HUDEP-2 (cell line): ENCODE results near the gene SLC2A4.

Experiments used
- DNase-seq, 76 experiments: peaks; one replicate each; lab custom pipeline; 2025; ENCODE audit not compliant: unreplicated experiment in 76 of 76; lab: John Stamatoyannopoulos, UW

The SLC2A4 gene

DNA sequence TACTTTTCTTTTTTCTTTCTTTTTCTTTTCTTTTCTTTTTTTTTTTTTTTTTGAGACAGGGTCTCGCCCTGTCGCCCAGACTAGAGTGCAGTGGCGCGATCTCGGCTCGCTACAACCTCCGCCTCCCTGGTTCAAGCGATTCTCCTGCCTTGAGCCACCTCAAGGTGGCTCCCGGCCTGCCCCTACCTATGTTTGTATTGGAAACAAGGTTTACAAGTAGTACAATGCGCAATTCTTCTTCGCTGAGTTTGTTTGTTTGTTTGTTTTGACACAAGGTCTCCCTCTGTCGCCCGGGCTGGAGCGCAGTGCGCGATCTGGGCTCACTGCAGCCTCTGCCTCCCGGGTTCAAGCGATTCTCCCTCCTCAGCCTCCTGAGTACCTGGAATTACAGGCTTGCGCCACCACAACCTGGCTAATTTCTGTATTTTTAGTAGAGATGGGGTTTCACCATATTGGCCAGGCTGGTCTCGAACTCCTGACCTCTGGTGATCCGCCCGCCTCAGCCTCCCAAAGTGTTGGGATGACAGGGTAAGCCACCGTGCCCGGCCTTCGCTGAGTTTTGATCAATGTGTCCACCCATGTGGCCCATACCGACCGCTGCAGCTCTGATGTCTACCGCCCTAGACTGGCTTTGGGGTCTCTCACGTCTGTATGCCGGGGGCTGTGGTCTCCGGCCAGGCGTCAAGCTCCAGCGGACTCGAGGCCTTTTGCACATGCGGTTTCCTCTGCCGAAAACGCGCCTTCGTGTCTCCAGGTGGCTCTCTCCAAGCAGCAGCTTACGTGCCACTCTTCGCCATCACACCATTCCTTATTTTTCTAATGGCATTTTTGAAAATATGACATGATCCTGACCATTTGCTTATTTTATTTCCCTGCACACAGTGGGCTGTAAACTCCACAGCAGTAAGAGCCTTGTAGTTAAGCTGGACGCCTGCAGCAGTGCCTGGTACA lies 14.0 kb downstream of the SLC2A4 start:
- DNase-seq: peak in 12 of 76 experiments; percentile 6 to 51 (median 32)

DNA sequence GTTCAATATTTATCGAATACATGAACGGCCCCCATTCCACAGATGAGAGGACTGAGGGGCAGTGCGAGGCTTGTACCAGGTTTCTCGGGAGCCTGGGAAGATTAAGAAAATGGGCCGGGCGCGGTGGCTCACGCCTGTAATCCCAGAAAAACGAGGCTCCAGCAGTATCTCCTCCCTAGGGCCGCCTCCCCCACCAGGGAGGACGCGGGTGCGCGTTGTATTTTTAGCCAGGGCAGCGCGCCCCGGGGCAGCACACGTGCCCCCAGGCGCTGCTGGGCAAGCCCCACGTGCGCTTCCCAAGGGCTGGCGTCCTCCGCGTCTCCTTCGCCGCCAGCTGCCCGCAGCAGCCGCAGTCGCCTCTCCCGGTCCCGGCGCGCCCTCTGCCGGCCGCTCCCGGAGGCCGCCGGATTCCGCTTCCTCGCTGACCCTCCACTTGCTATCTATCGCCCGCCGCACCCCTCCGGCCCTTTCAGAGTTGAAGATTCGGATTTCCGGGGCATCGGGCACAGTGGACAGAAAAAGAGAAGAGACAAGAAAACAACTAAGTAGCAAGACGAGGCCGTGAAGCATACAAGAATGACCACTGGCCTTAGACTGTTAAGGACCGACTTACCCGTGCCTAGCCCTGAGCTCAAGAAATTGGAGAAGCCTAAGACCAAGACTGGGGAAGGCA lies 14.8 kb downstream of the SLC2A4 start:
- peak in 64 of 76 experiments; percentile 40 to 90 (median 72) for DNase-seq

DNA sequence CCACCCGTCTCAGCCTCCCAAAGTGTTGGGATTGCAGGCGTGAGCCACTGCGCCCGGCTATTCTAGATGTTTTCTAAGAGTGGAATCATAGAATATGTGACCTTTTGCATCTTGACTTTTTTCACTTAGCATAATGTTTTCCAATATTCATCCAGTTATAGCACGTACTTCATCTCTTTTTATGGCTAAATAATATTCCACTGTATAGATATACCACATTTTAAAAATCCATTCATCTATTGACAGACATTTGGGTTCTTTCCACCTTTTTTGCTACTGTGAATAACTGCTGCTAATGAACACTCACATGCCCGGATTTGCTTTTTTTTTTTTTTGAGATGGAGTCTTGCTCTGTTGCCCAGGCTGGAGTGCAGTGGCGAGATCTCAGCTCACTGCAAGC lies 22.7 kb downstream of the SLC2A4 start:
- no peak for DNase-seq

DNA sequence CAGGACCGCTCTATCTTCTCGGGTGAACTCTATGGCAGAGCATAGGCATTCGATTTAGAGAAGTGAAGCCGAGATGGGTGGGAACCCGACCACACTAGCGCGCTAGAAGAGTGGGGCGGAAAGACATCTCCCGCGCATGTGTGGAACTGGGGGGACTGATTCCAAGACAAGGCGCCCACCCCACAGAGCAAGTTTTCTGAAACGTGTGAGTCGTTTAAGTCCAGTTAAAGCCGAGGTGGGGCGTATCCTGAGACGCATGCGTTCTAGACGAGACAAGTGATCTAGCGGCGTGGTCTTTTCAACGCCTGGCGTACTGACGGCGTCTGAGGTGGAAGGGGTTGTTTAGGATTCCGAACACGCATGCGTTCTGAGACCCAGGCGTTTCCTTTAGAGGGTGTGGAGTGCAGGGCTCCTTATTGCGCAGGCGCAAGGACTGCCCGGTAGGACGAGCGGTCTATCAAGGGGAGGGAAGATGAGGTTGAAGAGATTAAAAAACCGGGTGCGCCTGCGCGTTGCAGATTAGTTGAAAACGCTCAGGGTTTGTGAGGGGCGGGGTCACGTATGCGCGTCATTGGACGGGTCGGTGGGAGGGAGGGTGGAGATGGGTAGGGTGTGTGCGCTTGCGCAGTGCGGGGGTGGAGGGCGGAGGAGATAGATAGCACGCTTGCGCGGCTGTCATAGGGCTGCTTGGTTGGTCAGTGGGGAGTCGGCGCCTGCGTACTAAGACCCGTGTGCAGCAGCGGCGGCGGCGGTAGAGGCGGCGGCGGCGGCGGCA lies 25.6 kb downstream of the SLC2A4 start, which contains the start of gene EIF5A:
EIF5A (plus strand) TSS at position 718 of the 775 bp plus-strand sequence. CDS start 2,008 bp downstream, outside the sequence.
- DNase-seq: peak; percentile 33 to 100 (median 99)

DNA sequence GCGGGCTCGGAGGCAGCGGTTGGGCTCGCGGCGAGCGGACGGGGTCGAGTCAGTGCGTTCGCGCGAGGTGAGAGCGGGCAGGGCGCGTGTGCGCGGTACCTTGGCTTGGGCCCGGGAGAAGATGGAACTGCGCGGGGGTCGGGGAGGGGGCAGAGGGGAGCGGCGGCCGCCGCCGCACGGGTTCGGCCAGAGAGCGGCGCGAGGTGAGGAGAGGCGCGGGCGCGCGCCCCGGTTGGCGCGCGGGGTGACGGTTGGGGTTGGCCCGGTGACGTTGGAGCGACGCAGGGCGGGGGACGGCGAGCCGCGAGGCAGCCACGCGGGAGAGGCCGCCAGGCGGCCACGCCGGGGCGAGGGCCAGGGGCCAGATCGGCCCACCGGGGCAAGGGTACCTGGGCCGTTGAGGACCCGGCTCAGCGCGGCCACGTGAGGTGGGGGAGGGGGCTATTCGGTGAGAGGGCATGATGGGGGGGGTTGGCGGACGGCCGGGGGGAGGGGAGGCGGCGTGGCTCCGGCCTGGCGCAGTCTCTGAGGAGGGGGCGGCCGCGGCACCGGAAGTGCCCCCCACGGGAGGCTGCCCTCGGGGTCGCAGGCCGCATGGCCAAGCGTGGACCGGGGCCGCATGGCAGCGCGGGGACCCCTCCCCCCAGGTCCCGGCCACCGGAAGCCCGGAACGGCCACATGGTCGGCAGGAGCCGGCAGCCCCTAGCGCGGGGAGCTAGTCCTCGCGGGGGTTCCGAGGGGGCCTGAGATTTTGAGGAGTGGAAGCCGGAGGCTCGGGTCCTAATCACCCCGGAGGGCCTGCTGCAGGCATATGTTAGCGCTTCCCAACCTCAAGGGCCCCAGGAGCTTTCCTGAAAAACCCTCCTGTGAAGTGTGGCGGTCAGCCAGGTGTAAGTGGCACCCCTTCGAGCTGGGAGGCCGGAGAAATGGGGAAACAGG lies 26.4 kb downstream of the SLC2A4 start:
- peak in 35 of 76 experiments; percentile 7 to 62 (median 34) for DNase-seq

DNA sequence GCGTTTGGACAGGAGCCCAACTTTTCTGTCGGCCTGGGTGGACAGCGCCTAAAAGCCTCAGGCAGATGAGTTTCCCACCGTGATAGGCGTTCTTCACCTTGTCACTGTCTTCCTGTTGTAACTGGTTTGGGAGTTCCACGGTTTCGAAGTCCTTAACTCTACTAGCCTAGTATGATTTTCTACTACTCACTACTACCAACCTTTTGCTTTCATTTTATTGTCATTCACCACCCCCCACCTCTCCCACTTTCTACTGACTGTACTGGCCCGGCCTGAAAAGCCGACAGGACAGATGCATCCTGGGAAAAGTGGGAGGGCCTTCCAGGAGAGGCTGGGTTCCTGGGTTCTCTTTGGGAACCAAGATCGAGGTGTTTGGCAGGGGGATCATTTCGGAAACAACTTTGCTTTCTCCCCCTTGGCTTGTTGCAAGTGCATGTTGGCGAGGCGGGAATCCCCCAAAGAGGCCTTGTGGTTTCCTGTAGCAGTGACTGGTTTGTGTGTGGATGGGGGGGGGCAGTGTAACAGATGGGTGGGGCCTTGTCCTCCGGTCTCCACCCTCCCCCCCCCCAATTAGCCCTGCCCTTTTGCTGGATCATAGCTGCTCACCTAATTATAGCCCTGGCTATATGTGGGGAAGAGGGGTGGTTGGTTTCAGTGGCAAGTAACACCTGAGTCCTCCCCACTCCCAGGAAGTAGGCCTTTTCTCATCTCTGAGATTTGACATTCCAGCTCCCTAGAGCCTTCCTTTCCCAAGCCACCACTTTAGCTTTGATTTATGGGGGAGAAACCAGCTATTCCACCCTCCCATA lies 27.3 kb downstream of the SLC2A4 start:
- DNase-seq: peak in 65 of 76 experiments; percentile 32 to 86 (median 69)

DNA sequence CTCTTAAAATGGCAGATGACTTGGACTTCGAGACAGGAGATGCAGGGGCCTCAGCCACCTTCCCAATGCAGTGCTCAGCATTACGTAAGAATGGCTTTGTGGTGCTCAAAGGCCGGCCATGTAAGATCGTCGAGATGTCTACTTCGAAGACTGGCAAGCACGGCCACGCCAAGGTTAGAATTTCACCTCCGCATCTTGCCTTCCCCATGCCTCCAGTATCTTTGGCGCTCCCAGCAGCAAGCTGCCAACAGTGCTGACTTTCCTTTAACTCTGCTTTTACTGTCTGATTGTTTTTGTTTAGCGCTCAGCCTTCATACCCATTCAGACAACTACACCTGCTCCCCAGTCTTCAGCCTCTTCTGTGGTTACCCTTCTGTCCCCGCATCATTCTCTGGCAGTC lies 28.1 kb downstream of the SLC2A4 start:
- no peak for DNase-seq

DNA sequence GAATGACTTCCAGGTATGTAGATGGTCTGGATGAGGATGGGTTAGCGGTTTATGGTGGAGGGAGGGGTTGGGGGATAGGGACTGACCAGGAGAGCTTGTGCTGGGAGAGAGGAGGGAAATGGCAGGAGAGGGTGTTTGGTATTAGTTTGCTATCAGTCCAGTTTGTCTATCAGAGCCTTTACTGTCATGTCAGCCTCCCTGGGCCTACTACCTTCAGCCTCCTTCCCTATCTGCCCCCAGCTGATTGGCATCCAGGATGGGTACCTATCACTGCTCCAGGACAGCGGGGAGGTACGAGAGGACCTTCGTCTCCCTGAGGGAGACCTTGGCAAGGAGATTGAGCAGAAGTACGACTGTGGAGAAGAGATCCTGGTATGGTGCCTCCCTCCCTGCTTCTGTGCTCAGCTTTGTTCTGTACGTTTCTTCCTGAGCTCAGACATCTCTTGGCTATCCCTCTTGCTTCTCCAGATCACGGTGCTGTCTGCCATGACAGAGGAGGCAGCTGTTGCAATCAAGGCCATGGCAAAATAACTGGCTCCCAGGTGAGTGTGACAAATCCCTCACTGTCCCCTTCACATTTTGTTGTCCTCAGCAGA lies 29.7 kb downstream of the SLC2A4 start:
- DNase-seq: no peak

DNA sequence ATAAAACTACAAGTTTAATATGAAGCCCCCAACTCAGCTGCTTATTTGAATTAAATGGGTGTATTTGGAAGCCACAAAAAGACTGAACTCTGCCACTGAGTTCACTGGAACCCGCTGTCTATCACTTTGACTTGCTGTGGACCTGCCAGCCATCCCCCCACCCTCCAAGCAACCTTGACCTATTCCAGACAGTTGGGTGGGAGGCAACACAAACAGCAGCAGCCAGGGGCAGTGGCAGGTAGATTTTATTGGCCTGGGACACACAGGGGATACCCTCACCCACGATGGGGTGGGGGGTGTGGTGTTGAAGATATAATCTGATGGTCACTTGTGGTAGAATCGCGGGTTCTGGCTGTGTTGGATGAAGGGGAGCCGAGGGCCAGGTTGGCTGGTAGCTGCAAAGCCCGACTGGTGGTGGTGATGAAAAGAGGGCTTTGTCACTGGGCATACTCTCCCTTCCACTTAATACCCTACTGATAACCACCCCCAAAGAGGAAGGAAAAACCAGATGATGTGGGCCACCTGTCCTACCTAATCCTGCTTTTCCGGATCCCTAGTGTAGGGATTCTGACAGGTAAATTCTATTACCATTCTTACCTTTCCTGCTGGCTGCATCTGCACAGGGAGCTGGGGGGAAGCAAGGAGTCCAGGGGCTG lies 31.0 kb downstream of the SLC2A4 start:
- peak in 1 of 76 experiments; percentile 27 for DNase-seq

DNA sequence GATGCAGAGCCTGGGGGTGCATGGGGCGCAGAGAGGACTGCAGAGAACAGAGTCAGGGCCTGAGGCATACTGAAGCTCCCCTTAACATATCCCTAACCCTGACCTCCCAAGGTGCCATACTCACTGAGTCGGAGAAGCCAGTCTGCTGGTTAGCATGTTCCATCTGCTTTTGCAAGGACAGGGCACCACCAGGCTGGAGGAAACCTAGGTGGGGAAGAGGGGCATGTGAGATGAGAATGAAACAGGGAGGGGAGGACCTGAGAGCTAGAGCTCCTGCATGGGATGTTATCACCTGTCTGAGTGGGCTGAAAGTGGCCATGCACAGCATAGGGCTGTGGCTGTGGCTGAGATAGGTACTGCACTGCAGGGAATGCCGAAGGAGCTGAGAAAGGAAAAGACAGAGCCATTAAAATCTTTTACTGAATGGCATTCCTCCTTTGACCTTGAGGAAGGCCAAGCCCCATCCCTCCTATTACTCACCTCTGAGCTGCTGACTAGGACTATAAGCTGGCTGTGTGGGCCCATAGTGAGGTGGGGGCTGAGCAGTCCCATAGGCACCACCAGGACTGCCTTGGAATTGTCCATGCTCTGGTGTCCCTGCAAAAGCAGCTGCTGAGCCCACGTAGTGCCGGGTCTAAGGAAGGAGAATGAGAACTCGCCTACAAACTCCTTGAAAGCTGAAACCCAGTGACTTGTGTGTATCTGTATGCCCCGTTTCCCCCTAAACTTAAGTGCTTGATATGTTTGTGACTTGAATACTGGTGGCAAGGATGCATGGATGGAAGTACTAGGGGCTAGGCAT lies 31.8 kb downstream of the SLC2A4 start:
- peak in 13 of 76 experiments; percentile 8 to 36 (median 20) for DNase-seq

DNA sequence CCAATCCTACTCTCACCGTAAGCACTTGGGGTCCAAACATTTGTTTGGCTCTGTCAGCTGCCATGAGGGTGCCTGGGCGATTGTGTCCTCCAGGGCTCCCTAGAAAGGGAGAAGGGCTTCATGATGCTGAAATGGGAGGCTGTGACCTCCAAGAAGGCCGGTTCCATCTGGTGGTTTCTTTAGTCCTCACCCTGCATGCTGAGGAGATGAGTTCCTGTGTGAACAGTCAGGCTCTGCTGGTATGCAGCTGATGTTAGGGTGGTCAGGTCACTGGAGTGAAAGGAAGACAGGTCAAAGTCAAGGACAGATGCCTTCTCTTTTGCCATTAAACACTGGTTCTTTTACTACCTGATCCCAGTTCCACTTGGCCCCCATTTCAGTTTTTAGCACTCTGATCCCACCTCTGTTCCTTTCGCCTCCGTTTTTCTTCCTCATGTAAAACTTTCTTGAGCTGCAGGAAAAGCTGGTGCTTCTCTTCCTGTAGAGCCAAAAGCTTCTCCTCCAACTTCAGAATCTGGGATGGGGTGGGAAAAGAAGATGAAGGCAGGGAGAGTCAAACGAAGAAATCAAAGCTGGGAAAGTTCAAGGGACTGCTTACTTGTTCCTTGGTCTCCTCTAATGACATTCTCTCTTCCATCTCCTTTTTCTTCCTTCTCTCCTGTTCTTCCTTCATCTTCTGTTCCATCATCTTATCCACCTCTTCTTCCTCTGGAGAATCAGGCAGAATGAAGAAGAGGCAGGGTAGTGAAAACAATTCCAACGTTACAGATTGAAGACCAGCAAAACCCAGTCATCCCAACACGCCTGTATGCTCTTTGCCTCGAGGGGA lies 32.6 kb downstream of the SLC2A4 start:
- peak in 5 of 76 experiments; percentile 13 to 28 (median 23) for DNase-seq

DNA sequence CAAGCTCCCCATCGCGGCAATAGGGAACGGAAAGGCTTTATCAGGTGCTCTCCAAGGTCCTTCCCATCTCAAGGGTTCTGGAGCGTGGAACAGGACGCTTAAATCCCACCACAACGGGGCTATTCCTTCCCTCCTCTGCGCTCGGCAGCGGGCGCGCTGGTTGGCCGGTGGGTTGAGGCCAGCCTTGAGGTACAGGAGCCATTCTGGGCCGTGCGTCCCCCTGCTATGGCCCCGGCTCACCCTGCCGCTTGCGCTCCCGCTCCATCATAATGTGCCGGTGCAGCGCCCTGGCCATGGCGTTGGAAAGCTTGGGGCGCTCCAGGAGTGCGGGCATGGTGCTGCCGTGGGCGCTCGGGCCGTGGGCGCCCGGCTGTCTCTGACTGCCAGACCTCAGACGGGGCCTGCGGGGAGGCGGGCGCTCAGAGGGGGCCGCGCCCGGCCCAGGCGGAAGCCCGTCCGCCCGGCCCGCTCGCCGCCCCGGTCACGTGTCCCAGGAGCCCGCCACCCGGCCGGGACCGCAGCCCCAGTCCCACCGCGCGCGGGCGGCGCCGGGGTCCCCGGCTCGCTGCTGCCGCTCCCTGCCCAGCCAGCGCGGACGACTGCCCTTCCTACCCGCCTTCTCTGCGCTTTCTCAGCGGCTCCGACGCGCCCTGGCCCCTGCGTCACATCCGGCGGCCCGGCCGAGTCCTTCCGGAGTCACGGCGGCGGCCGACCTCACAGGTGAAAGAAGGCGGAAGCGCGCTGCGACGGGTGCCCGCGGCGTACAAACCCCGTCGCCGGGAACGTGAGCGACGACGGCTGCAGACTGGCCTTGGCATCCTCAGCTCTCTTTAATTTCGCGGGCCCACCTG lies 33.4 kb downstream of the SLC2A4 start, which contains the start of gene GPS2:
GPS2 (minus strand) TSS at position 642 of the 851 bp plus-strand sequence; CDS start at position 334, 308 bp downstream.
- DNase-seq: peak in 66 of 76 experiments; percentile 35 to 89 (median 77)

DNA sequence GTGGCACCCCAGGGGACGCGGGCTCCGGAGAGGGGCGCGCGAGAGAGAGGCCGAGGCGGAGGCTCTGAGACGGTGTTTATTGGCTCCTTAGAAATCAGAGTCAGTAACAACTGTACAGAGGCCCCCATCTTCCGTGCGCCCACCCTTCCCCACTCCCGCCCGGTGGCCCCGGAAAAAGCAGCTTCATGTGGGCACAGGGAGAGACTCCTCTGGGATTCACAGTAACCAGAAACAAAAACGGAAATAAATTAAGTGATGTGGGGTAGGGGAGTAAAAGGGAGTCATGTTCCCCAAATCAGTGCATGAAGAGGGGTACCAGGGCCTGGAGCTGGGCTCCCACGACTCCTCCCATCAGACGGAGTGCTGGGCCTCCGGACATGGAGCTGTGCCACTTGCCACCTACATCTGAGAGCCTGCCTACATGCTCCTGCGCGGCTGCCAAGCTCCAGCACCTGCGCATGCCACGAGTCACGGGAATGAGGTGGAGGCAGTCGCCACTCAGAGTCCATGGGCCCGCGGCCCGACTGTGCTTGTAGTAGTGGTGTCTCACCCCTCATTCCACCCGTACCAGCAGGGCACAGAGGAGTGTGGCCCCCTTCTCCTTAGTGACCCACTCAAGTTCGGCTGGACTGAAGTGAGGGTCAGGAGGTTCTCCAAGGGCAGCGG lies 34.2 kb downstream of the SLC2A4 start:
- no peak for DNase-seq

DNA sequence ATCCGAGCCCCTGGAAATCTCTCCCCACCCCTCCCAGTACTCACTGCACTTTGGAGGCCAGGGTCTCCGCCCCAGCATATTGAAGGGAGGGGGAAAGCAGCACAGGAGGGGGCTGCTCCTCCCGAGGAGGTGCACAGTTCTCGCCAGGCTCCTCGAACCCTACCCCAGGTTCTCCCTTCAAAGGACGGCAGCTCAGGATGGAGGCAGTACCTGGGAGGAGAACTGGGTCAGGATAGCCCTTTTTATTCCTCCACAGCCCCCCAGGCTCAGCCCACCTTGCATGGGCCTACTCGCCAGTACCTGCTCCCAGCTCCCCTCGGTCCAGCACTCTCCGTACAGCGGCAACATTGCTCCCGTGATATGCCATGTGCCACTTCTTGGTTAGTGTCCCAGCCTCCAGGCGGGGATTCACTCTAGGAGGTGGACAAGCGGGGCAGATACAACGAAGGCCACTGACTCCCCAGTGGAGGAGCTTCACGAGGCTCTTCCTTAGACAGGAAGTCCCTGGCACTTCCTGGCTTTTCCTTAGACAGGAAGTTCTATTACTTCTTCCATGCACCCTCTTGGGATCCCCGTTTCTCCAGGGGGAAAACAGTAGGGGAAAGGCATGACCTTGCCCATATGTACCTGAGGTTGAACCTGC lies 35.8 kb downstream of the SLC2A4 start:
- DNase-seq: no peak
